ENCODE data around the gene HLA-DRB1.

DNA sequence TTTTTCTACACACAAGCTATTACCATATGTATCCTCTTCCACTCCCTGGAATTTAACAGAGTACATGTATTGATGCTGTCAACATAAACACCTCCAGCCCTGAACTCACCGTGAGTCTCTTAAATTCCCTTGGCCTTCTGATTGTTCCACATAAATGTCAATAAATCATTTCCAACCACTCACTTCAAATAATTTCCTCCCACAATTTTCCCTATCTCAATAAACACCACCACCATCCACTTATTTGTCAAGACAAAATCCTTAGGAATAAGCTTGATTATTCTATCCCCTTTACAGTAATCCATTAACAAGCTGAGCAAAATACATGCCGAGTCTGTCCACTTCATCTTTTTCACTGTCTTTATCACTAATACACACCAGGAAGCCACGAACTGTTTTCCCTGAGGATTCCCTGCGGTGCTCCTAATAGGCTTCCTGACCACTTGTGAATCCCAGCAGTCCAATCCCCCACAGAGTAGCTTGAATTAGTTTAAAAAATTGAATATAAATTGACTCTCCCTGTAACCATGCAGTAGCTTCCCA, 19.2 kb downstream of the HLA-DRB1 start:
- no peak for TF ChIP-seq EP300 (IDR thresholded peaks at IDR 0.05)
- no peak for TF ChIP-seq POLR2A (IDR thresholded peaks at IDR 0.05)
